Measurements from ENCODE around the gene FNDC8.
"Not testable (repeated sequence)": the region's sequence is repeated elsewhere in the genome, so short reads cannot be mapped to it uniquely, and the experiment has no call there.

Gene FNDC8

GRCh38 chr17:35174835-35175334 lies 53.5 kb downstream of the FNDC8 start:
- DNase-seq, result no peak

DNA sequence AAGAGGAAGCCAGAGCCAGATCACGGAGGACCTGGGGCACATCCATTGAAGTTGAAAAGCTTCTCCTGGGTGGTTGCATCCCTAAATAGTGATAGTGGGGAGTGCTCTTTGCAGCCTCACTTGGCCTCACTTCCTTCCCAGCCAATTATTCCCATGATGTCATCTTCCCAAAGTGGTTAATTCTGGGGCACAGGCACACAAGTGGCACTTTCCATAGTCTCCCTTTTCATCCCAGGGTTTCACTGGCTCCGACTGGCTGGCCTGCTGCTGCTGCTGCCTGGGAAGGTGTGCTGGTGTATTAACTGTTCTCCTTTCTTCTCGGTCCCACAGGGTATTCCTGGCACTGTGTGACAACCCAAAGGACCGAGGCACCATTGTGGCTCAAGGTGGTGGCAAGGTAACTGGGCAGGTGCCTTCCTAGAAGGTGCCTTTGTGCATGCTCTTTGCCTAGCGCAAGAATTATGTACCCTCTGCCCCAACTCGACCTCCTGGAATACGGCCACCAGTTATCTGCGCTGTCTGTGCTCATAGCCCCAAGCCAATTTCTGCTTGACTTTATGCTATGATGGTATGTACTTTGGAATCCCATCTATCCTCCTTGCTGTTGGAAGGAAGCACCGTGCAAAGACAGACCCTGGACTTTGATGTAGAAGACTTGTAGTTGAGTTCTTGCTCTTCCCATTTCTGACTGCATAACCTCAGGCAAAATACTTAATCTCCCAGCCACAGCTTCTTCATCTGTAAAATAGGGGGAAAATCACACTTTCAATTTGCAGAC lies 54.4 kb downstream of the FNDC8 start:
- DNase-seq, result no peak

DNA sequence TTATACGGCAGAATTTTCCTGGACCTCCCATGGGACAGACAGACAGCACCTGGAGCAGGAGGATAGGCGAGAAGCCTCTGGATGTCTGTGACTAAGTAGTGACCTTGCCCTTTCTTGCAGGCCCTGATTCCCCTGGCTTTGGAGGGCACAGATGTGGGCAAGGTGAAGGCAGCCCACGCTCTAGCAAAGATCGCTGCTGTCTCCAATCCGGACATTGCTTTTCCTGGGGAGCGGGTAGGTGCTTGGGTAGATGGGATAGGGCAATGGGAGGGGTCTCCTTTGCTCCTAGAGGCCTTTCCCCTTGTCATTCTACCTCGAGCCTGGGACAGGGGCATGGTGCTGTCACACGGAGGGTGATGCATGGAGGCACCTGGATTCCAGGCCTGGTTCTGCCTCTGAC lies 55.5 kb downstream of the FNDC8 start:
- no peak for DNase-seq

- DNase-seq, result not testable (repeated sequence)
Observed at GRCh38 chr17:35179379-35179778, 58.0 kb downstream of the FNDC8 start.

All from activated CD4-positive, alpha-beta T cell treated with anti-CD3 and anti-CD28 coated beads, Interleukin-2, amount 50 U/mL, for 4 hours (primary cell).